ENCODE results near the gene ACACA. TPM values are rescaled to one million over a fixed set of nuclear protein-coding genes. Genes with fewer than 3 reads are reported as not detected.

ACACA gene
- total RNA-seq, 2 experiments from 2014 or later: 38.6 to 46.3 TPM

- H3K4me1 Mint-ChIP-seq: peaks cover 18% of the 10 kb centered on the region
- DNase-seq: no peak
- no peaks in the 10 kb centered on the region for H3K9me3 Mint-ChIP-seq
- no peak overlapping the region for H3K27ac Mint-ChIP-seq
- no peak overlapping the region for H3K4me3 Mint-ChIP-seq
- H3K27me3 Mint-ChIP-seq: no peaks in the 10 kb centered on the region
- ChIA-PET POLR2A (interaction anchor here (1.0 kb wide), 1 partner anchor 12 kb away, joined by 3 read pairs; no protein-coding TSS in a partner anchor), CTCF (no interaction called here)
- H3K36me3 Mint-ChIP-seq (ENCODE audit: low read depth): no peaks in the 10 kb centered on the region
Observed at GRCh38 chr17:37391146-37391545, 15.5 kb downstream of the ACACA start.

- CTCF ChIA-PET: interaction anchor here (0.6 to 1.7 kb wide), 2 partner anchors 15 to 16 kb away, joined by 3 to 4 read pairs; no protein-coding TSS in a partner anchor
- Mint-ChIP-seq H3K4me3 (no peak overlapping the region), H3K36me3 (ENCODE audit: low read depth) (no peaks in the 10 kb centered on the region), H3K27me3 (no peaks in the 10 kb centered on the region), H3K9me3 (no peaks in the 10 kb centered on the region), H3K27ac (no peak overlapping the region), H3K4me1 (peaks cover 18% of the 10 kb centered on the region)
- POLR2A ChIA-PET: interaction anchor here (1.5 kb wide), 1 partner anchor 18 kb away, joined by 4 read pairs; the partner anchor contains the start of genes ACACA and TADA2A
- DNase-seq: no peak
Observed at GRCh38 chr17:37389160-37389559, 17.5 kb downstream of the ACACA start.

- peaks cover 18% of the 10 kb centered on the region for H3K4me1 Mint-ChIP-seq
- no peak for DNase-seq
- POLR2A ChIA-PET: interaction anchor here (1.5 kb wide), 1 partner anchor 19 kb away, joined by 4 read pairs; the partner anchor contains the start of genes ACACA and TADA2A
- H3K36me3 Mint-ChIP-seq (ENCODE audit: low read depth): no peaks in the 10 kb centered on the region
- H3K4me3 Mint-ChIP-seq: no peak overlapping the region
- H3K9me3 Mint-ChIP-seq: no peaks in the 10 kb centered on the region
- no peak overlapping the region for H3K27ac Mint-ChIP-seq
- no peaks in the 10 kb centered on the region for H3K27me3 Mint-ChIP-seq
- CTCF ChIA-PET: interaction anchor here (0.7 to 1.7 kb wide), 2 partner anchors 15 kb away, joined by 3 to 4 read pairs; no protein-coding TSS in a partner anchor
Observed at GRCh38 chr17:37388266-37388665, 18.4 kb downstream of the ACACA start.

GRCh38 chr17:37386462-37386861 is 20.2 kb downstream of the ACACA start:
- POLR2A ChIA-PET: no interaction called here
- no peak overlapping the region for H3K4me3 Mint-ChIP-seq

GRCh38 chr17:37385474-37385990 is 21.1 kb downstream of the ACACA start:
- H3K4me3 Mint-ChIP-seq: no peak overlapping the region
- no peaks in the 10 kb centered on the region for H3K4me1 Mint-ChIP-seq
- no peak overlapping the region for H3K27ac Mint-ChIP-seq
- no peaks in the 10 kb centered on the region for H3K27me3 Mint-ChIP-seq
- CTCF ChIA-PET: interaction anchor here (1.8 to 2.1 kb wide), 2 partner anchors 12 kb away, joined by 10 to 15 read pairs; no protein-coding TSS in a partner anchor
- DNase-seq: no peak
- H3K36me3 Mint-ChIP-seq (ENCODE audit: low read depth): no peaks in the 10 kb centered on the region
- POLR2A ChIA-PET: no interaction called here
- H3K9me3 Mint-ChIP-seq: no peaks in the 10 kb centered on the region

More at GRCh38 chr17:37386462-37386861, 20.2 kb downstream of the ACACA start:
- H3K36me3 Mint-ChIP-seq (ENCODE audit: low read depth): no peaks in the 10 kb centered on the region
- H3K9me3 Mint-ChIP-seq: no peaks in the 10 kb centered on the region
- no peak overlapping the region for H3K27ac Mint-ChIP-seq
- peaks cover 4% of the 10 kb centered on the region for H3K4me1 Mint-ChIP-seq
- no peak for DNase-seq
- CTCF ChIA-PET: interaction anchor here (0.5 to 2.1 kb wide), 3 partner anchors 11 to 266 kb away, joined by 3 to 15 read pairs (median 10); no protein-coding TSS in a partner anchor
- no peaks in the 10 kb centered on the region for H3K27me3 Mint-ChIP-seq

- Mint-ChIP-seq H3K4me3 (no peak overlapping the region), H3K27me3 (no peaks in the 10 kb centered on the region), H3K27ac (no peak overlapping the region), H3K36me3 (ENCODE audit: low read depth) (no peaks in the 10 kb centered on the region), H3K9me3 (no peaks in the 10 kb centered on the region), H3K4me1 (no peaks in the 10 kb centered on the region)
- ChIA-PET POLR2A (no interaction called here), CTCF (interaction anchor here (2.1 kb wide), 1 partner anchor 13 kb away, joined by 10 read pairs; no protein-coding TSS in a partner anchor)
- no peak for DNase-seq
Observed at GRCh38 chr17:37384560-37385149, 22.0 kb downstream of the ACACA start.

GRCh38 chr17:37382056-37382455 is 24.6 kb downstream of the ACACA start:
- H3K36me3 Mint-ChIP-seq (ENCODE audit: low read depth): no peaks in the 10 kb centered on the region
- CTCF ChIA-PET: interaction anchor here (1.5 kb wide), 1 partner anchor 8 kb away, joined by 8 read pairs; no protein-coding TSS in a partner anchor
- POLR2A ChIA-PET: no interaction called here
- DNase-seq: no peak
- no peaks in the 10 kb centered on the region for H3K4me1 Mint-ChIP-seq
- H3K27me3 Mint-ChIP-seq: peaks cover 3% of the 10 kb centered on the region
- H3K4me3 Mint-ChIP-seq: no peak overlapping the region
- H3K9me3 Mint-ChIP-seq: no peaks in the 10 kb centered on the region
- no peak overlapping the region for H3K27ac Mint-ChIP-seq

- H3K4me3 Mint-ChIP-seq: no peak within 1 kb of the TSS
- ChIA-PET CTCF (interaction anchor here (0.9 to 4.0 kb wide), 4 partner anchors 16 to 416 kb away, joined by 3 to 31 read pairs (median 4); no protein-coding TSS in a partner anchor), POLR2A (no interaction called here)
- H3K4me1 Mint-ChIP-seq: peaks cover 7% of the 10 kb centered on the region
- H3K9me3 Mint-ChIP-seq: no peaks in the 10 kb centered on the region
- no peak for DNase-seq
- H3K27ac Mint-ChIP-seq: no peak within 1 kb of the TSS
- H3K36me3 Mint-ChIP-seq (ENCODE audit: low read depth): no peaks in the 10 kb centered on the region
- H3K27me3 Mint-ChIP-seq: peaks cover 3% of the 10 kb centered on the region
Observed at GRCh38 chr17:37375706-37376105, 30.9 kb downstream of the ACACA start, which contains the start of gene C17orf78. TSS of gene C17orf78 (plus strand) at chr17:37375985. CDS start at chr17:37376093, 108 bp downstream.

GRCh38 chr17:37373530-37374159 is 33.0 kb downstream of the ACACA start:
- Mint-ChIP-seq H3K4me3 (no peak overlapping the region), H3K9me3 (no peaks in the 10 kb centered on the region), H3K27me3 (peaks cover 3% of the 10 kb centered on the region), H3K36me3 (ENCODE audit: low read depth) (no peaks in the 10 kb centered on the region), H3K27ac (no peak overlapping the region), H3K4me1 (peaks cover 7% of the 10 kb centered on the region)
- ChIA-PET POLR2A (interaction anchor here (1.0 to 1.2 kb wide), 3 partner anchors 18 to 57 kb away, joined by 3 to 4 read pairs (median 3); no protein-coding TSS in a partner anchor), CTCF (interaction anchor here (0.6 to 4.0 kb wide), 52 partner anchors 9 to 772 kb away, joined by 3 to 31 read pairs (median 4); partner anchors contain the start of genes MRM1 and TADA2A)
- DNase-seq: peak; percentile 82

- no peaks in the 10 kb centered on the region for H3K27me3 Mint-ChIP-seq
- H3K27ac Mint-ChIP-seq: no peak overlapping the region
- CTCF ChIA-PET: no interaction called here
- H3K4me1 Mint-ChIP-seq: peaks cover 6% of the 10 kb centered on the region
- POLR2A ChIA-PET: interaction anchor here (2.8 kb wide), 1 partner anchor 10 kb away, joined by 8 read pairs; no protein-coding TSS in a partner anchor
- no peak for DNase-seq
- H3K4me3 Mint-ChIP-seq: no peak overlapping the region
- H3K36me3 Mint-ChIP-seq (ENCODE audit: low read depth): no peaks in the 10 kb centered on the region
- no peaks in the 10 kb centered on the region for H3K9me3 Mint-ChIP-seq
Observed at GRCh38 chr17:37368577-37368976, 38.1 kb downstream of the ACACA start.

GRCh38 chr17:37365589-37365988 is 41.0 kb downstream of the ACACA start:
- no peak overlapping the region for H3K27ac Mint-ChIP-seq
- H3K4me1 Mint-ChIP-seq: no peaks in the 10 kb centered on the region
- H3K36me3 Mint-ChIP-seq (ENCODE audit: low read depth): no peaks in the 10 kb centered on the region
- no peak for DNase-seq
- no peaks in the 10 kb centered on the region for H3K27me3 Mint-ChIP-seq
- no peaks in the 10 kb centered on the region for H3K9me3 Mint-ChIP-seq
- CTCF ChIA-PET: interaction anchor here (1.4 kb wide), 1 partner anchor 8 kb away, joined by 8 read pairs; no protein-coding TSS in a partner anchor
- POLR2A ChIA-PET: no interaction called here
- no peak overlapping the region for H3K4me3 Mint-ChIP-seq

GRCh38 chr17:37361543-37361942 is 45.1 kb downstream of the ACACA start:
- Mint-ChIP-seq H3K27me3 (no peaks in the 10 kb centered on the region), H3K4me1 (peaks cover 25% of the 10 kb centered on the region), H3K27ac (no peak overlapping the region), H3K4me3 (no peak overlapping the region), H3K36me3 (ENCODE audit: low read depth) (no peaks in the 10 kb centered on the region), H3K9me3 (no peaks in the 10 kb centered on the region)
- ChIA-PET POLR2A (interaction anchor here (1.1 kb wide), 1 partner anchor 68 kb away, joined by 3 read pairs; no protein-coding TSS in a partner anchor), CTCF (interaction anchor here (0.8 to 0.9 kb wide), 2 partner anchors 12 to 37 kb away, joined by 3 to 4 read pairs; no protein-coding TSS in a partner anchor)
- DNase-seq: no peak

GRCh38 chr17:37360632-37361031 is 46.0 kb downstream of the ACACA start:
- DNase-seq: no peak
- Mint-ChIP-seq H3K36me3 (ENCODE audit: low read depth) (no peaks in the 10 kb centered on the region), H3K4me3 (no peak overlapping the region), H3K9me3 (no peaks in the 10 kb centered on the region), H3K27me3 (no peaks in the 10 kb centered on the region), H3K27ac (no peak overlapping the region), H3K4me1 (peaks cover 26% of the 10 kb centered on the region)
- POLR2A ChIA-PET: interaction anchor here (1.1 kb wide), 1 partner anchor 69 kb away, joined by 3 read pairs; no protein-coding TSS in a partner anchor
- CTCF ChIA-PET: no interaction called here

Measured in activated CD4-positive, alpha-beta memory T cell treated with anti-CD3 and anti-CD28 coated beads, Interleukin-2, amount 10 ng/mL, durations not matched to agents 7 days and 5 days (primary cell).